CD8-positive, alpha-beta memory T cell (primary cell): ENCODE results near the gene SERHL2. TPM values are rescaled to one million over a fixed set of nuclear protein-coding genes. Genes with fewer than 3 reads are reported as not detected.
"Not testable (repeated sequence)": the region's sequence is repeated elsewhere in the genome, so short reads cannot be mapped to it uniquely, and the experiment has no call there.

Experiments used
- CTCF ChIA-PET: fragments of 350-600 bp; sonication (Branson Sonifier 250); formaldehyde crosslinking; loops from one replicate; lab custom pipeline; 2021; ENCODE audit warnings: antibody characterized with exemption; lab: Charles Lee
- POLR2A ChIA-PET: fragments of 350-600 bp; sonication (Branson Sonifier 250); formaldehyde crosslinking; loops from one replicate; lab custom pipeline; 2021; ENCODE audit warnings: antibody characterized with exemption; lab: Charles Lee
- DNase-seq, 5 donors: peaks; one replicate each; pipeline versions ENCODE4 v3.0.0 to v3.0.0-alpha.2; 2020 to 2022; ENCODE audit warnings: mixed read lengths in 1 of 5
- H3K27ac ChIP-seq: one replicate; pipeline ENCODE4 v1.7.0; 2013; ENCODE audit warnings: low read depth, mild to moderate bottlenecking, low read length, moderate library complexity
- H3K27me3 ChIP-seq: 2 replicates; pipeline ENCODE4 v1.7.0; 2013; ENCODE audit warnings: low read length, mild to moderate bottlenecking; ENCODE audit not compliant: insufficient read depth, poor library complexity, severe bottlenecking
- H3K36me3 ChIP-seq: 2 replicates; pipeline ENCODE4 v1.7.0; 2013; ENCODE audit warnings: mild to moderate bottlenecking, low read length, moderate library complexity; ENCODE audit not compliant: insufficient read depth
- H3K4me1 ChIP-seq: 2 replicates; pipeline ENCODE4 v1.7.0; 2013; ENCODE audit warnings: mild to moderate bottlenecking, low read length, moderate library complexity; ENCODE audit not compliant: insufficient read depth
- H3K4me3 ChIP-seq: 2 replicates; pipeline ENCODE4 v1.7.0; 2013; ENCODE audit warnings: mild to moderate bottlenecking, low read length
- H3K9me3 ChIP-seq: 2 replicates; pipeline ENCODE4 v1.7.0; 2013; ENCODE audit warnings: mild to moderate bottlenecking, low read length
- H3K27ac Mint-ChIP-seq, 8 donors: one replicate each; pipeline ENCODE4 v1.8.0; 2020 to 2021; ENCODE audit warnings: mixed read lengths in 8 of 8, mild to moderate bottlenecking in 6 of 8, inconsistent platforms in 3 of 8, moderate library complexity in 3 of 8
- H3K27me3 Mint-ChIP-seq, 2 donors: one replicate each; pipeline ENCODE4 v1.8.0; 2020 to 2021; ENCODE audit warnings: mixed read lengths in 2 of 2, mild to moderate bottlenecking in 1 of 2, moderate library complexity in 1 of 2
- H3K36me3 Mint-ChIP-seq, 3 donors: one replicate each; pipeline ENCODE4 v1.8.0; 2020 to 2021; ENCODE audit warnings: mixed read lengths in 3 of 3, inconsistent platforms in 1 of 3, mild to moderate bottlenecking in 1 of 3
- H3K4me1 Mint-ChIP-seq, 3 donors: one replicate each; pipeline ENCODE4 v1.8.0; 2020 to 2021; ENCODE audit warnings: mixed read lengths in 3 of 3, inconsistent platforms in 1 of 3, mild to moderate bottlenecking in 1 of 3
- H3K4me3 Mint-ChIP-seq, 7 donors: one replicate each; pipeline ENCODE4 v1.8.0; 2020 to 2021; ENCODE audit warnings: mixed read lengths in 7 of 7, mild to moderate bottlenecking in 6 of 7, moderate library complexity in 4 of 7, inconsistent platforms in 2 of 7
- H3K9me3 Mint-ChIP-seq, 5 donors: one replicate each; pipeline ENCODE4 v1.8.0; 2020 to 2022; ENCODE audit warnings: mixed read lengths in 5 of 5, mild to moderate bottlenecking in 3 of 5, moderate library complexity in 2 of 5, inconsistent platforms in 1 of 5
- polyA plus RNA-seq: library from polyadenylated mRNA; unstranded; fragments of 300-500 nt; fragmentation: Illumina TruSeq; gene quantifications from one replicate; pipeline ENCODE4 v1.2.3, GENCODE V29; 2021
- total RNA-seq, 2 experiments: library from RNA; stranded (reverse); gene quantifications; one replicate each; pipeline ENCODE4 v1.2.3, GENCODE V29; 2021

Gene SERHL2
- total and polyA plus RNA-seq, 3 experiments from 2014 or later = 0.60 to 1.4 (median 1.3) TPM

DNA sequence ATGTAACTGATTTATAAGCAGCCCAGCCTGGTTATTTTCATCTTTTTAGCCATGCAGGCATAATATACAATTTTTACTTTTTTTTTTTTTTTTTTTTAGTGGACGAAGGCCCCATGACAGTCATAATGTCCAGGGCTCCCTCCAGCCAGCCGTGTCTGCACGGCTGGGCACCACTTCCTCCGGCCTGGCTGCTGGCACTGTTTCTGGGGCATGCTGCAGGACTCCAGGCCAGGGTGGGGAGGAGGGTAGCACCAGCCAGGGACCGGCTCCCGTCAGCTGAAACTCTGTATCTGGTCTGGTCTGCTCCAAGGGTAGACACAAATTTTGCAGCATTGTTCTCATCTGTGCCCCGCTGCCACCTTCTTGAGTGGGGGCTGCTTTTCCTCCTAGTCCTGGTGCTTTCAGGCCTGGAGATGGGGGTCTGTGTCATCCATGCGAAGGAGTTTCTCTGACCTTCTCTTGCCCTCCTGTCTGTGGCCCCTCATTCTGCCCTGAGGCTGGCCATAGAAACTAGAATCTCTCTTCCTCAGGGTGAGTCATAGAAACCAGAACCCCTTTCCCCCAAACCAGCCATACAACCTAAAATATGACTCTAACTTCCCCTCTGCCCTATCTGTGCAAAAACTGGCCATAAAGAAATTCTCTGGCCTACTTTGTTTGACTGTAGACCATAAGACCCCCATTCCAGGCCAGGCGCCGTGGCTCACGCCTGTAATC is 25.0 kb upstream of the SERHL2 start:
- no peak overlapping the region for H3K27ac ChIP-seq

DNA sequence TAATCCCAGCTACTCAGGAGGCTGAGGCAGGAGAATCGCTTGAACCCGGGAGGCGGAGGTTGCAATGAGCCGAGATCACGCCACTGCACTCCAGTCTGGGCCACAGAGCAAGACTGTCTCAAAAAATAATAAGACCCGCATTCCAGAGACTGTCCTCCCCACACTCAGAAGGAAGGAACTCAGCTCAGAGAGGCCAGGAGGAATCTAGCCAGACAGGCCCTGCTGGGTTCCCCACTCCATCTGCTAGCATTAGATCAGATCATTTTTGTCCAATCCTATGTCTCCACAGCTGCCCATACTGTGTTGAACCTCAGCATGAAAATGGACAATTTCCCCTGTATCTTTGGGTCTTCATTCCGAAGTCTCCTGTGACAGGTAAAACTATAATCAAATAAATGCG is 24.3 kb upstream of the SERHL2 start:
- H3K36me3 Mint-ChIP-seq, H3K27ac Mint-ChIP-seq, DNase-seq, H3K9me3 Mint-ChIP-seq, H3K36me3 ChIP-seq, H3K27me3 Mint-ChIP-seq, CTCF ChIA-PET, H3K4me3 Mint-ChIP-seq, H3K27ac ChIP-seq, H3K27me3 ChIP-seq, POLR2A ChIA-PET, H3K9me3 ChIP-seq, H3K4me3 ChIP-seq, H3K4me1 ChIP-seq: not testable (repeated sequence)
- peaks cover 11 to 12% (median 11%) of the 10 kb centered on the region in 3 donors for H3K4me1 Mint-ChIP-seq

More for the DNA sequence above, 25.0 kb upstream of the SERHL2 start:
- Histone ChIP-seq H3K27me3 (no peaks in the 10 kb centered on the region), H3K9me3 (no peaks in the 10 kb centered on the region), H3K36me3 (no peaks in the 10 kb centered on the region), H3K4me1 (peaks cover 4% of the 10 kb centered on the region), H3K4me3 (no peak overlapping the region)
- Mint-ChIP-seq H3K4me1 (peaks cover 8 to 11% (median 9%) of the 10 kb centered on the region in 3 donors), H3K36me3 (peaks cover 0 to 2% (median 0%) of the 10 kb centered on the region in 3 donors), H3K27me3 (peaks cover 0 to 1% of the 10 kb centered on the region in 2 donors), H3K9me3 (no peaks in the 10 kb centered on the region), H3K4me3 (peak overlapping the region in 1 of 7 donors; percentile 40), H3K27ac (peak overlapping the region in 2 of 8 donors; percentile 5 to 47)
- ChIA-PET POLR2A (no interaction called here), CTCF (no interaction called here)
- no peak for DNase-seq

- H3K36me3 Mint-ChIP-seq, DNase-seq, H3K9me3 Mint-ChIP-seq, H3K36me3 ChIP-seq, H3K4me1 ChIP-seq, H3K27ac ChIP-seq, H3K27me3 Mint-ChIP-seq, POLR2A ChIA-PET, H3K9me3 ChIP-seq, H3K27me3 ChIP-seq, H3K4me3 ChIP-seq, CTCF ChIA-PET: not testable (repeated sequence)
- Mint-ChIP-seq H3K4me1 (peaks cover 11 to 12% (median 11%) of the 10 kb centered on the region in 3 donors), H3K27ac (peak overlapping the region in 3 of 8 donors; percentile 66 to 99 (median 79)), H3K4me3 (peak overlapping the region in 1 of 7 donors; percentile 34)
These were observed 22.2 kb upstream of the SERHL2 start for GRCh38 chr22:42531401-42532084.

DNA sequence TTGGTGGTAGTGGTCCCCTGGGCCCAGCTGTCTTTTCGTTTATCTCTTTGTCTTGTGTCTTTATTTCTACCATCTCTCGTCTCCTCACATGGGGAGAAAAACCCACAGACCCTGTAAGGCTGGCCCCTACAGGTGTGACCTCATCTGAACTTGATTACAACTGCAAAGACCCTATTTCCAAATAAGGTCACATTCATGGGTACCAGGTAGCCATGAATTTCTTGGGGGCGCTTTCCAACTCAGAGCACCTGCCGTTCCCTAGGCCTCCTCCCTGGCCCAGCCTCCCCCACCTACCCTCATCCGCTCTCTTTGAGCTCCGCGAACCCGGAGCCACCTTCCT is 20.1 kb upstream of the SERHL2 start:
- no peaks in the 10 kb centered on the region for H3K36me3 ChIP-seq
- CTCF ChIA-PET = interaction anchor here (0.9 kb wide), 1 partner anchor 11 kb away, joined by 3 read pairs; no protein-coding TSS in a partner anchor
- peak overlapping the region; percentile 71 for H3K27ac ChIP-seq
- peaks cover 7% of the 10 kb centered on the region for H3K4me1 ChIP-seq
- H3K9me3 ChIP-seq = no peaks in the 10 kb centered on the region
- no peaks in the 10 kb centered on the region for H3K27me3 ChIP-seq
- peak overlapping the region; percentile 44 for H3K4me3 ChIP-seq
- POLR2A ChIA-PET = interaction anchor here (0.8 to 1.5 kb wide), 2 partner anchors 17 to 20 kb away, joined by 4 read pairs; partner anchors contain the start of gene SERHL2
- no peak for DNase-seq
- Mint-ChIP-seq H3K9me3 (no peaks in the 10 kb centered on the region), H3K4me1 (peaks cover 11 to 17% (median 11%) of the 10 kb centered on the region in 3 donors), H3K27me3 (no peaks in the 10 kb centered on the region), H3K4me3 (peak overlapping the region; percentile 82 to 95 (median 90)), H3K36me3 (peaks cover 0 to 2% (median 0%) of the 10 kb centered on the region in 3 donors), H3K27ac (peak overlapping the region; percentile 79 to 99 (median 98))

DNA sequence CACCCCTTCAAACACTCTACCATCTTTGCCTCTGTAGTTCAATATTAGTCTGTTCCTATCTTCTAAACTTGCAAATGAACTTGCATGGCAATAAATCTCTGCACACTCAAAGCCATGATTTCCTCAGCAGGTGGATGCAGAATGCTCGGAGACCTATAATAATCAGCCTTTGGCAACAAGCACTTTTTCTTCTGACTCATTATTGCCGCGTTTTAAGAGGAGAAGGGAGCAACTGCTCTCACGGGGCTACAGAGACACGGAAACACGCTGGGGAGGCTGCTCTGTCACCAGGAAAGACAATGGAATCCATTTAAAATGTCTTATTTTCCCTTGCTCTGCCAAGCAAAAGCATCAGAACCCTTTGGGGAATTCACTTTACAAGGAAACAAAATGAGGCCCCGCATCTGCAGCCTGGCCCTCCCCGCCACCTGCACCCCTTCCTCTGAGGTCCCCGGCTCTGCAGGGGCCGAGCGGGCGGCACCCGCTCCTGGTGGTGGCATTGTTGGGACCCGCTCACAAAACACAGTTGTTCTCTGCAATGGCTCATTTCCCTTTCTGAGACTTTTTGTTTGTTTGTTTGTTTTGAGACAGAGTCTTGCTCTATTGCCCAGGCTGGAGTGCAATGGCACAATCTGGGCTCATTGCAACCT is 18.5 kb upstream of the SERHL2 start:
- POLR2A ChIA-PET, H3K4me3 ChIP-seq, H3K27me3 ChIP-seq, H3K27me3 Mint-ChIP-seq, H3K4me1 ChIP-seq, H3K36me3 ChIP-seq, CTCF ChIA-PET, DNase-seq, H3K9me3 Mint-ChIP-seq, H3K27ac ChIP-seq, H3K9me3 ChIP-seq, H3K4me3 Mint-ChIP-seq, H3K27ac Mint-ChIP-seq, H3K36me3 Mint-ChIP-seq: not testable (repeated sequence)
- H3K4me1 Mint-ChIP-seq = peaks cover 11 to 17% (median 11%) of the 10 kb centered on the region in 3 donors

- Histone ChIP-seq H3K4me3 (no peak overlapping the region), H3K4me1 (peaks cover 7% of the 10 kb centered on the region), H3K9me3 (no peaks in the 10 kb centered on the region), H3K27ac (no peak overlapping the region), H3K36me3 (no peaks in the 10 kb centered on the region), H3K27me3 (no peaks in the 10 kb centered on the region)
- no peak for DNase-seq
- H3K27ac Mint-ChIP-seq = no peak overlapping the region
- no peaks in the 10 kb centered on the region for H3K27me3 Mint-ChIP-seq
- no peaks in the 10 kb centered on the region for H3K9me3 Mint-ChIP-seq
- POLR2A ChIA-PET = no interaction called here
- peaks cover 0 to 2% (median 0%) of the 10 kb centered on the region in 3 donors for H3K36me3 Mint-ChIP-seq
- peaks cover 11 to 17% (median 11%) of the 10 kb centered on the region in 3 donors for H3K4me1 Mint-ChIP-seq
- peak overlapping the region in 1 of 7 donors; percentile 65 for H3K4me3 Mint-ChIP-seq
- CTCF ChIA-PET = interaction anchor here (1.2 kb wide), 1 partner anchor 9 kb away, joined by 3 read pairs; no protein-coding TSS in a partner anchor
These were observed 17.6 kb upstream of the SERHL2 start for GRCh38 chr22:42536166-42536565.

- H3K4me3 ChIP-seq, H3K36me3 ChIP-seq, H3K27ac Mint-ChIP-seq, H3K27ac ChIP-seq, H3K4me1 ChIP-seq, POLR2A ChIA-PET, H3K27me3 Mint-ChIP-seq, H3K9me3 ChIP-seq, H3K4me3 Mint-ChIP-seq, H3K36me3 Mint-ChIP-seq, H3K9me3 Mint-ChIP-seq, DNase-seq, H3K27me3 ChIP-seq: not testable (repeated sequence)
- peaks cover 11 to 17% (median 11%) of the 10 kb centered on the region in 3 donors for H3K4me1 Mint-ChIP-seq
- CTCF ChIA-PET = interaction anchor here (1.2 kb wide), 1 partner anchor 8 kb away, joined by 3 read pairs; no protein-coding TSS in a partner anchor
These were observed 17.1 kb upstream of the SERHL2 start for GRCh38 chr22:42536634-42537033.
